Astrocyte (in vitro differentiated cells and primary cell): ENCODE results near the gene CDS1. TPM values are rescaled to one million over a fixed set of nuclear protein-coding genes. Genes with fewer than 3 reads are reported as not detected.

Source experiments
- DNase-seq: peaks from one replicate; pipeline ENCODE4 v3.0.0-alpha.2; 2010; ENCODE audit warnings: low read depth
- FAIRE-seq: peaks from 2 replicates; lab custom pipeline; 2011; peaks lifted over from hg19 to GRCh38; lab: Jason Lieb, UNC
- H2AFZ ChIP-seq: 2 replicates; pipeline ENCODE4 v1.6.0; 2012; ENCODE audit warnings: low read depth, low read length, inconsistent platforms
- H3K27ac ChIP-seq: 2 replicates; pipeline ENCODE4 v1.5.1; 2011; ENCODE audit warnings: low read depth, low read length, inconsistent platforms
- H3K27me3 ChIP-seq: 2 replicates; pipeline ENCODE4 v1.6.0; 2011; ENCODE audit warnings: low read length, inconsistent platforms; ENCODE audit not compliant: insufficient read depth
- H3K36me3 ChIP-seq: 2 replicates; pipeline ENCODE4 v1.5.1; 2011; ENCODE audit warnings: low read length, inconsistent platforms; ENCODE audit not compliant: insufficient read depth
- H3K4me1 ChIP-seq: 2 replicates; pipeline ENCODE4 v1.5.1; 2011; ENCODE audit warnings: low read length, inconsistent platforms; ENCODE audit not compliant: insufficient read depth
- H3K4me2 ChIP-seq: 2 replicates; pipeline ENCODE4 v1.6.0; 2012; ENCODE audit warnings: low read length, inconsistent platforms
- H3K4me3 ChIP-seq: 2 replicates; pipeline ENCODE4 v1.5.1; 2011; ENCODE audit warnings: low read depth, mild to moderate bottlenecking, low read length, inconsistent platforms; ENCODE audit not compliant: insufficient read depth
- H3K79me2 ChIP-seq: 2 replicates; pipeline ENCODE4 v1.6.0; 2012; ENCODE audit warnings: mild to moderate bottlenecking, low read length, inconsistent platforms; ENCODE audit not compliant: insufficient read depth
- H3K9ac ChIP-seq: 2 replicates; pipeline ENCODE4 v1.6.0; 2012; ENCODE audit warnings: mild to moderate bottlenecking, low read length, inconsistent platforms
- H3K9me3 ChIP-seq: 2 replicates; pipeline ENCODE4 v1.5.1; 2012; ENCODE audit warnings: low read depth, mild to moderate bottlenecking, low read length, inconsistent platforms; ENCODE audit not compliant: insufficient read depth
- H4K20me1 ChIP-seq: 2 replicates; pipeline ENCODE4 v1.6.0; 2012; ENCODE audit warnings: low read length, inconsistent platforms; ENCODE audit not compliant: insufficient read depth
- H3K27ac Mint-ChIP-seq: one replicate; pipeline ENCODE4 v1.8.0; 2021; ENCODE audit warnings: mild to moderate bottlenecking, mixed read lengths; ENCODE audit not compliant: unreplicated experiment
- H3K27me3 Mint-ChIP-seq: one replicate; pipeline ENCODE4 v1.8.0; 2021; ENCODE audit warnings: low read depth, mixed read lengths; ENCODE audit not compliant: unreplicated experiment
- H3K36me3 Mint-ChIP-seq: one replicate; pipeline ENCODE4 v1.8.0; 2021; ENCODE audit warnings: low read depth, mixed read lengths; ENCODE audit not compliant: unreplicated experiment
- H3K4me1 Mint-ChIP-seq: one replicate; pipeline ENCODE4 v1.8.0; 2021; ENCODE audit warnings: low read depth, mixed read lengths; ENCODE audit not compliant: unreplicated experiment
- H3K4me3 Mint-ChIP-seq: one replicate; pipeline ENCODE4 v1.8.0; 2021; ENCODE audit warnings: mild to moderate bottlenecking, moderate library complexity, mixed read lengths; ENCODE audit not compliant: unreplicated experiment
- H3K9me3 Mint-ChIP-seq: one replicate; pipeline ENCODE4 v1.8.0; 2021; ENCODE audit warnings: mild to moderate bottlenecking, mixed read lengths; ENCODE audit not compliant: unreplicated experiment
- EZH2 ChIP-seq: IDR thresholded peaks from 2 replicates; pipeline ENCODE4 v1.6.1; 2012; ENCODE audit warnings: mild to moderate bottlenecking, low read length, inconsistent platforms; ENCODE audit not compliant: insufficient read depth
- total RNA-seq: library from RNA; stranded (reverse); gene quantifications from 2 replicates; pipeline ENCODE4 v1.2.1, GENCODE V29; 2021
- TF ChIP-seq, protein P1 (sequence below): IDR thresholded peaks from 2 replicates; pipeline ENCODE4 v1.5.1; 2011; ENCODE audit warnings: low read depth, mild to moderate bottlenecking, inconsistent platforms, low read length, moderate library complexity; ENCODE audit not compliant: insufficient read depth

CDS1 gene
- total RNA-seq, 1 donor from 2014 or later: 5.7 TPM

DNA sequence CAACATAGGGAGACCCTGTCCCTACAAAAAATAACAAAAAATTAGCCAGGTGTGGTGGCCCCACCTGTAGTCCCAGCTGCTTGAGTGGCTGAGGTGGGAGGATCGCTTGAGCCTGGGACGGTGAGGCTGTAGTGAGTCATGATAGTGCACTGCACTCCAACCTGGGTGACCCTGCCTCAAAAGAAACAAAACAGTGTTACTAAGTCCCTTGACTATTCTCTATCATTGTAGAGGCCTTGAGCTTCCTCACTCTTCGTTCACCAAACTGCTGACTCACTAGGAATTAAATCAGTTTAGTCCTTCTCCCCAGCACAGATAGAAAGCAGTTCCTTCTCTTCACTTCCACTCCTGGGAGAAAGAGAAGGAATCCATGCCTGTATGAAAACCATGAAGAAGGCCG lies 14.5 kb downstream of the CDS1 start:
- H3K27ac Mint-ChIP-seq: peak overlapping the region; percentile 83
- H3K4me1 Mint-ChIP-seq: peaks cover 29% of the 10 kb centered on the region
- no peaks in the 10 kb centered on the region for H3K4me1 ChIP-seq
- peaks cover 2% of the 10 kb centered on the region for H3K9me3 Mint-ChIP-seq
- no peak overlapping the region for H2AFZ ChIP-seq
- no peaks in the 10 kb centered on the region for H3K27me3 Mint-ChIP-seq
- H3K27me3 ChIP-seq: no peaks in the 10 kb centered on the region
- H3K36me3 Mint-ChIP-seq: peaks cover 2% of the 10 kb centered on the region
- no peak overlapping the region for H3K4me2 ChIP-seq
- FAIRE-seq (no peak), DNase-seq (no peak)
- no peak overlapping the region for H3K9ac ChIP-seq
- H3K36me3 ChIP-seq: no peaks in the 10 kb centered on the region
- H4K20me1 ChIP-seq: no peaks in the 10 kb centered on the region
- H3K79me2 ChIP-seq: no peaks in the 10 kb centered on the region
- H3K4me3 Mint-ChIP-seq: no peak overlapping the region
- TF ChIP-seq, protein P1, sequence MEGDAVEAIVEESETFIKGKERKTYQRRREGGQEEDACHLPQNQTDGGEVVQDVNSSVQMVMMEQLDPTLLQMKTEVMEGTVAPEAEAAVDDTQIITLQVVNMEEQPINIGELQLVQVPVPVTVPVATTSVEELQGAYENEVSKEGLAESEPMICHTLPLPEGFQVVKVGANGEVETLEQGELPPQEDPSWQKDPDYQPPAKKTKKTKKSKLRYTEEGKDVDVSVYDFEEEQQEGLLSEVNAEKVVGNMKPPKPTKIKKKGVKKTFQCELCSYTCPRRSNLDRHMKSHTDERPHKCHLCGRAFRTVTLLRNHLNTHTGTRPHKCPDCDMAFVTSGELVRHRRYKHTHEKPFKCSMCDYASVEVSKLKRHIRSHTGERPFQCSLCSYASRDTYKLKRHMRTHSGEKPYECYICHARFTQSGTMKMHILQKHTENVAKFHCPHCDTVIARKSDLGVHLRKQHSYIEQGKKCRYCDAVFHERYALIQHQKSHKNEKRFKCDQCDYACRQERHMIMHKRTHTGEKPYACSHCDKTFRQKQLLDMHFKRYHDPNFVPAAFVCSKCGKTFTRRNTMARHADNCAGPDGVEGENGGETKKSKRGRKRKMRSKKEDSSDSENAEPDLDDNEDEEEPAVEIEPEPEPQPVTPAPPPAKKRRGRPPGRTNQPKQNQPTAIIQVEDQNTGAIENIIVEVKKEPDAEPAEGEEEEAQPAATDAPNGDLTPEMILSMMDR: no peak
- TF ChIP-seq EZH2: no peak
- H3K9me3 ChIP-seq: no peaks in the 10 kb centered on the region
- H3K4me3 ChIP-seq: no peak overlapping the region
- no peak overlapping the region for H3K27ac ChIP-seq

DNA sequence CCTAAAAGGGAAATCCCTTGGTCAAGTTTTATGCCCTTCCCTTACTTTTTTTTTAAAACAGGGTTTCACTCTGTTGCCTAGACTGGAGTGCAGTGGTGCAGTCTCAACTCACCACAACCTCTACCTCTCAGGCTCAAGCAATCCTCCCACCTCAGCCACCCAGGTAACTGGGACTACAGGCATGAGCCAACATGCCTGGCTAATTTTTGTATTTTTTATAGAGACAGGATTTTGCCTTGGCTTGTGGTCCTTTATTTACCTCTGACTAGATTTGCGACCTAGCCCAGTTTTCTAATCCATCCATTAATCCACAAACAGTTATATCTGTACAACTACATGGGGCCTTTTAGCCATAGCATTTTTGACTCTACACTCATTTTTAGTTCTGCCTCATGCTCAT lies 23.7 kb downstream of the CDS1 start:
- Histone ChIP-seq H3K36me3 (no peaks in the 10 kb centered on the region), H3K27me3 (no peaks in the 10 kb centered on the region), H3K79me2 (no peaks in the 10 kb centered on the region), H3K4me2 (no peak overlapping the region), H3K4me3 (no peak overlapping the region), H2AFZ (no peak overlapping the region), H3K4me1 (no peaks in the 10 kb centered on the region), H3K9me3 (no peaks in the 10 kb centered on the region), H3K27ac (no peak overlapping the region), H4K20me1 (no peaks in the 10 kb centered on the region), H3K9ac (no peak overlapping the region)
- Mint-ChIP-seq H3K9me3 (no peaks in the 10 kb centered on the region), H3K4me1 (no peaks in the 10 kb centered on the region), H3K27me3 (no peaks in the 10 kb centered on the region), H3K27ac (no peak overlapping the region), H3K4me3 (no peak overlapping the region), H3K36me3 (peaks cover 11% of the 10 kb centered on the region)
- TF ChIP-seq EZH2: no peak
- TF ChIP-seq, protein P1: no peak
- DNase-seq (no peak), FAIRE-seq (no peak)

DNA sequence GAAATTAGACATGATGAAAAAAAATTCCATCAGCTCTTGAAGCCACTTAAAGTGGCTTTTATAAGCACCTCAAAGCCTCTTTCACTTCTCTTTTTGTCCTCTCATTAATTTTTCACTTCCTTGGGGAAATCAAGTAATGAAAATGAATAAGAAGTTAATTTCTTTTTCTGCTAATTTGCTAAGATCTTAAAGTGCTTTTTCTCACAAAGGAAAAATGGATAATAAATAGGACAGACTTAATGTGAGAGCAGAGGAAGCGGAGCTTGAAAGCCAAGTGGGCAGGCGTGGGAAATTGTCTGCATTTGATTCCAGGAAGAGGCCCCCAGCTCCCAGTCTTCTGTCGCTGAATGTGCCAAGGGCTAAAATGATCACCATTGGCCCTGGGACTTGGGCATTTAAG lies 28.6 kb downstream of the CDS1 start:
- Mint-ChIP-seq H3K36me3 (peaks cover 11% of the 10 kb centered on the region), H3K9me3 (no peaks in the 10 kb centered on the region), H3K4me1 (no peaks in the 10 kb centered on the region), H3K27ac (no peak overlapping the region), H3K4me3 (no peak overlapping the region), H3K27me3 (no peaks in the 10 kb centered on the region)
- H3K79me2 ChIP-seq: no peaks in the 10 kb centered on the region
- no peak overlapping the region for H3K4me2 ChIP-seq
- DNase-seq (no peak), FAIRE-seq (no peak)
- H3K9ac ChIP-seq: no peak overlapping the region
- H4K20me1 ChIP-seq: no peaks in the 10 kb centered on the region
- no peak overlapping the region for H3K4me3 ChIP-seq
- H3K4me1 ChIP-seq: no peaks in the 10 kb centered on the region
- TF ChIP-seq, protein P1: no peak
- TF ChIP-seq EZH2: no peak
- H3K36me3 ChIP-seq: no peaks in the 10 kb centered on the region
- no peak overlapping the region for H3K27ac ChIP-seq
- no peak overlapping the region for H2AFZ ChIP-seq
- H3K9me3 ChIP-seq: no peaks in the 10 kb centered on the region
- H3K27me3 ChIP-seq: no peaks in the 10 kb centered on the region
